ENCODE results near the gene ZDHHC23.
A peak's percentile ranks its signal among the peaks of the same experiment; 100 is the strongest.

ZDHHC23 gene

GRCh38 chr3:113947372-113948014 lies at the start of gene ZDHHC23:
TSS of gene ZDHHC23 (plus strand) at chr3:113948013. CDS start at chr3:113948803, 790 bp downstream.
- peak; percentile 60 to 66 for DNase-seq

- no peak for DNase-seq
These were observed 48.9 kb upstream of the ZDHHC23 start for GRCh38 chr3:113898892-113899291.

GRCh38 chr3:113906568-113907140 lies 41.2 kb upstream of the ZDHHC23 start:
- DNase-seq: no peak

GRCh38 chr3:113908133-113908532 lies 39.7 kb upstream of the ZDHHC23 start:
- DNase-seq: no peak

GRCh38 chr3:113910966-113911365 lies 36.8 kb upstream of the ZDHHC23 start:
- DNase-seq: no peak

GRCh38 chr3:113912552-113913236 lies 35.1 kb upstream of the ZDHHC23 start:
- peak; percentile 4 to 13 for DNase-seq

GRCh38 chr3:113914646-113915045 lies 33.2 kb upstream of the ZDHHC23 start:
- no peak for DNase-seq

- DNase-seq: no peak
These were observed 20.3 kb upstream of the ZDHHC23 start for GRCh38 chr3:113927556-113927955.

GRCh38 chr3:113946831-113947230 lies 982 bp upstream of the ZDHHC23 start:
- no peak for DNase-seq

GRCh38 chr3:113948015-113948917 lies 453 bp downstream of the ZDHHC23 start:
- peak; percentile 27 to 43 for DNase-seq

GRCh38 chr3:113952921-113953320 lies 5.1 kb downstream of the ZDHHC23 start:
- DNase-seq: no peak

- no peak for DNase-seq
These were observed 5.9 kb downstream of the ZDHHC23 start for GRCh38 chr3:113953677-113954076.

- no peak for DNase-seq
These were observed 6.4 kb downstream of the ZDHHC23 start for GRCh38 chr3:113954091-113954685.

GRCh38 chr3:113963879-113964278 lies 16.1 kb downstream of the ZDHHC23 start:
- no peak for DNase-seq

- no peak for DNase-seq
These were observed 18.4 kb downstream of the ZDHHC23 start for GRCh38 chr3:113966172-113966571.

GRCh38 chr3:113968986-113969385 lies 21.2 kb downstream of the ZDHHC23 start:
- DNase-seq: no peak

GRCh38 chr3:113977822-113978221 lies 30.0 kb downstream of the ZDHHC23 start:
- no peak for DNase-seq

GRCh38 chr3:113979916-113980315 lies 32.1 kb downstream of the ZDHHC23 start:
- DNase-seq: no peak

- DNase-seq: no peak
These were observed 34.0 kb downstream of the ZDHHC23 start for GRCh38 chr3:113981803-113982202.

- DNase-seq: no peak
These were observed 35.7 kb downstream of the ZDHHC23 start for GRCh38 chr3:113983544-113983943.

- DNase-seq: no peak
These were observed 37.7 kb downstream of the ZDHHC23 start for GRCh38 chr3:113985541-113985940.

- DNase-seq: no peak
These were observed 57.7 kb downstream of the ZDHHC23 start for GRCh38 chr3:114005481-114005880.

All from activated CD4-positive, alpha-beta T cell treated with anti-CD3 and anti-CD28 coated beads, Interleukin-2, amount 50 U/mL, for 48 hours (primary cell).